Frontal cortex (tissue), 4 donors: Measurements from ENCODE around the gene LRRTM4. TPM values are rescaled to one million over a fixed set of nuclear protein-coding genes. Genes with fewer than 3 reads are reported as not detected.

Experiments
- DNase-seq, 2 donors: peaks; one replicate each; pipeline ENCODE4 v3.0.0; 2012; ENCODE audit warnings: low spot score in 2 of 2
- FAIRE-seq: peaks from 2 replicates; lab custom pipeline; 2012; peaks lifted over from hg19 to GRCh38; lab: Jason Lieb, UNC
- total RNA-seq: library from RNA; depleted of rRNA; stranded (reverse); fragments of >200 nt; gene quantifications from one replicate; pipeline ENCODE4 v1.2.3, GENCODE V29; 2014
- donor health status: control.
- donor health status: control.
- donor health status: control.

The LRRTM4 gene
- total RNA-seq, 1 donor from 2014 or later: 46.1 TPM

DNA sequence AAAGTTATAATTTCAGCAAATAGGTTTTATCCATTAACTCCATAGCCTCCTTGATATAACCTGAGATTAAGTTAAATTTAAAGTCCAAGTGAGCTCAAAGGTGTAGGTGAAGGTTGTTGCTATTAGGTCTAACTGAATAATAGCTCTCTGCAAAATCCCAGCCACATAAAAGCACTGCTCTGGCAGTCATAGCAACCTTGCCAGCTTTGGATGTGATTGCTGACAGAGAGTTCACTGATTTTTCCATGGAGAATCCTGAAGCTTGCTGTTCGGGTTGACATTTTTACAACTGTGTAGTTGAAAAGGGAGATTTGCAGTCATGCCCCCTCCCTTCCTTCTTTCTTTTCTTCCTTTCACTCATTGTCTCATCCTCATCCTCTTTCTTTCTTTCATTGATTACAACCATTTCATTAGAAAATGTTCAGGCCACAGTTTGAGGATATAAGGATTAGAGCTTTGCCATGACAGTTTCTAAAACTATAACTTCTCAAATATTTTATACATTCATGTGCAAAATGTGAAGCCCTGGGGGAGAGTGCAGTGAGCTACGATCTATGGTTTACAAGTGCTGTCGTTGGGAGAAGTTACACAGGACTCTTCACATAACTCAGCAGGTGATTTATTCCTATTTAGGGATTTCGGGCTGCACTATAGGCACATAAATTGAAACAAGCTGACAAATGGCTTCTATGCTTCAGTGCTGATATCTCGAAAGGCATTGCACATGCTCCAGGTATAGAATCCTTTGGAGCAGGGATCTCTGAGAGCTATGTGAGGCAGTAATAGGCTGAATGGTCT is 193.8 kb downstream of the LRRTM4 start:
- DNase-seq: no peak

DNA sequence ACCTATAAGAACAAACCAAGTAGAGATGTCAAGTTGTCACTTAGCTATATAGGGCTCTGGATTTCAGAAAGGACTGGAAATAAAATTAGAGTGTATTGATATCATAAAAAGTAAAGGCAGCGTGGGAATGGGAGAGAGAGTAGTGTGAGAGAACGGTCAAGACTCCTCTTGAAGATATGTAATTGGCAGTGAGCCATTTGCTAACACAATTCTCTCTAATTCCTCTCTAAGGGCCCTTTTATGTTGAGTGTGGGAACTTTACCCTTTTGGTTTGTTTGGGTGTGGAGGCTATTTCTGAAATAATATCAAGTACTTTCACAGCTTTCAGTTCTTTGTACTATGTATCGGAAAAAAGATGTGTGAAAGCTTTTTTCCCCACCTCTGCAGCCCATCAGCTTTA is 196.8 kb downstream of the LRRTM4 start:
- FAIRE-seq: no peak
- DNase-seq: no peak

More for the DNA sequence above, 193.8 kb downstream of the LRRTM4 start:
- FAIRE-seq: no peak

DNA sequence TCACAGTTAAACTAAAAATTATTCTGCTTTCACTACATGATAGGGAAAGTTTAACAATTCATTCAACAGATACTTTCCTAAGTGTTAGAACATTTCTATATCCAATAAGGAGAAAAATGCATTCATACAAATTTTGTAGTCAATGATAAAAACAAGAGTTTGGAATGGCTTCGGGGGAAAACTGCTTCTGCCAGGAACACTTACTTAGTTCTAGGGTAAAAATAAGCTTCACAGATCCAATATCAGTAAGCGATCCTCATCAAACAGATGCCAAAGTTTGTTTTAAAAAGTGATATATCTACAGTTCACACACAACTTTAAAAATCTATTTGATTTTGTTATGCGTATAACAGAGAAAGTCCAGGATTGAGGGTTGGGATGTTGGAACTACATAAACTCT is 199.7 kb downstream of the LRRTM4 start:
- DNase-seq (no peak), FAIRE-seq (no peak)

DNA sequence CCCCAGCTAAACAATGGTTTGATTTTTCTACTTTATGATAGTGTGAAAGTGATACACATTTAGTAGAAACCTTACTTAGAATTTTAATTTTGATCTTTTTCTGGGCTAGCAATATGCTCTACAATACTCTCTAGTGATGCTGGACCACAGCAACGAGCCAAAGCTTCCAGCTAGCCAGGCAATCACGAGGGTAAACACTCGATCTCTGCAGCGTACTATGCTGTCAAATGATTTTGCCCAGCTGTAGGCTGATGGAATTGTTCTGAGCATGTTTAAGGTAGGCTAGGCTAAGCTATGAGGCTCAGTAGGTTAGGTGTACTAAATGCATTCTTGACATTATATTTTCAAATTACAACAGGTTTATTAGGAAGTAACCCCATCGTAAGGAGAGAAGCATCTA is 207.5 kb downstream of the LRRTM4 start:
- DNase-seq: no peak
- FAIRE-seq: no peak

DNA sequence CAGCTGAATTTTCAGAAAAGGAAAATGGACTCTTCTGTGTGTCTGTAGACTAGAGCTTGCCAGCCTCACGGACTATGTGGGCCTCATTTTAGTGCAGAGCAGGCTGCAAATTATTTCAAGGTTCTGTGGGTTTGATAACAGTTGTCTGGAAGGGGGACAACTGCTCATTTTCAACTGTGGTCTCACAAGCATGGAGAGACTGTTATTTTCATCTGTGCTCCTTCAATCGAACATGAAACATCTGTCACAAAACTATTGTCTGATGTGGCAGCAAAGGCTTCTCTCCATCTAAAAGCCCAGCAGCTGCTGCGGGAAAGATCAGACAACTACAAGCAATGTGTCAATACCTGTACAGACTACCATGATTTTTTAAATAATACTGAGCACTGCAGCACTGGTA is 211.8 kb downstream of the LRRTM4 start:
- no peak for DNase-seq
- no peak for FAIRE-seq

DNA sequence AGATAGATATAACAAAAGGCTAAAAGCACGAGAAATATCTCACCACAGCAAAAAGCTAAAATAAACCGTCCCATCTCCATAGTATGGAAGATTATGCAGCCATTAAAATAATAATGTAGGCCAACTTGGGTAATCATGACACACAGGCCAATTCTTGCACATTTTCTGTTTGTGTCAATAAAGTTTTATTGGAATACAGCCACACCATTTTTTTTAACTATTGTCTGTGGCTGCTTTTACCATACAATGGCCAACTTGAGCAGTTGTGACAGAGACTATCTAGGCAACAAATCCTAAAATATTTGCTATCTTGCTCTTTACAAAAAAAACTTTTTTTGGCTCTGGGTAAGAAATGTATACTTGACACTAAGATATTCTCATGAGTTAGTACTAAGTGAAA is 212.5 kb downstream of the LRRTM4 start:
- FAIRE-seq: no peak
- no peak for DNase-seq

DNA sequence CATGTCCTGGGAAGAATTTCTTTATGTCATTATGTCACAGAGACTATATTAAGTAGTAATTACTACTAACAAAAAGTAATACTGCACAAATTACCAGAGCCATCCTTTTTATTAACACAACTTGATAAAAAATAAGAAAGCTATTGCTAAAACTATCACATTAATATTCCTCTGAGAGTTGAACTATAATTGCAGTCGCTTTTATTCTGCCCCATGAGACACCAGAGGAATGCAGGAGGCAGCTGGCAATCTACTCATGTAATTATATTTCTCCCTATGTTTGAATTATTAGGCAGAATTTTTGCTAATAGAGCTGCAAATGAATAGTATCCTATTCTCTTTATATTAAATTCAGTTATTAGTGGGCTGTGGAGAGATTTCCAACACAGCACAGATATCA is 220.7 kb downstream of the LRRTM4 start:
- DNase-seq: no peak
- no peak for FAIRE-seq

DNA sequence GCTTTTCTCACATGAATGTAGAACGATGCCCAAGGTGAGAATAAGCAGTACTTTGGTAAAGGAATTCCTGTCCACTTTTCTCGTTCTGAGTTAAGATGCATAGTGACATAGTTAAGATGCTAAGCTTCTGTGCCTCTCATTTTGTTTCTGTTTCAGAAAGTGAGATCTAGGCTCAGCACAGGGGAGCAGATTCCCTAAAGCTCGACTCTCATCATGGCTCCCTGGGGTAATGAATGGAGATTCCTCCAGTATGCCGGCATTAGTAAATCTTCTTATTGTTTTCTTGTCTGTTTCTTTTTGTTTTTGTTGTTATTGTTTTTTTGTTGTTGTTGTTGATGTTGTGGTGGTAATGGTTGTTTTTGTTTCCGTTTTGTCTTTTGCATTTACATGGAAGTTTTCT is 225.4 kb downstream of the LRRTM4 start:
- no peak for FAIRE-seq

DNA sequence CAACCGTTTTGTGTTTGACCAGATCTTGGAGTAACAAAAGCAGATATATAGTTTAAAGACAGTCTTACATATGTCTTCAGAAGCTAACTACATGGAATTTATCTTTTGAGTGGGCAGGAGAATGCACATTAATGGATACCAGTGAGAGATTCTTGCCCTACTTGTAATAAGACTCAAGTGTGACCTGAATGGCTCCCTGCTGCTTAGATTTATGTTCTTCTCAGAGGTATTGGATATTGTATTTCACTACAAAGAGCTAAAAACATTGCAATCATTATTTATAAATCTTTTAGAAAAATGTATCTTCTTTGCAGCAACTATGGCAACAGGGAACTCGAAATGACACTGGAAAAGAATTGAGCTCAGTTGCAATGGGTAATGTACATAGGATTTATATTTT is 227.7 kb downstream of the LRRTM4 start:
- DNase-seq: no peak
- FAIRE-seq: no peak

More for the DNA sequence above, 225.4 kb downstream of the LRRTM4 start:
- no peak for DNase-seq

DNA sequence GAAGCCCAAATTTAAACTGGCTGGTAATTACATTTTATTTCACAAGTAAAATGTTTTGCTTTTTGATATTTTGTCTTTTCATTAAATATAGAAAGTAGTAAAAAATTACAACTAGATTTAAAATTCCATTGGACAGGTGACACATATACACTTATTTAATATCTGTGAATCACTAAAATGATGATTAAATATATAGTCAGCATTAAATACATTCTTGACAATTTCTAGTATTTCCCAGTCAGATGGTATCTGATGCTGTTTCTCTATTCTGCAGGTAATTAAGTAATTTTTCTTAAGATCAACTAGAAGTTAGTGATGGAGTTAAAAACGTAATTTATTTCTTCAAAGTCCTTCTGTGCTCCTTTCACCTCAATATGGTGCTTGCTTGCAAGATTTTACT is 237.8 kb downstream of the LRRTM4 start:
- no peak for DNase-seq
- no peak for FAIRE-seq

DNA sequence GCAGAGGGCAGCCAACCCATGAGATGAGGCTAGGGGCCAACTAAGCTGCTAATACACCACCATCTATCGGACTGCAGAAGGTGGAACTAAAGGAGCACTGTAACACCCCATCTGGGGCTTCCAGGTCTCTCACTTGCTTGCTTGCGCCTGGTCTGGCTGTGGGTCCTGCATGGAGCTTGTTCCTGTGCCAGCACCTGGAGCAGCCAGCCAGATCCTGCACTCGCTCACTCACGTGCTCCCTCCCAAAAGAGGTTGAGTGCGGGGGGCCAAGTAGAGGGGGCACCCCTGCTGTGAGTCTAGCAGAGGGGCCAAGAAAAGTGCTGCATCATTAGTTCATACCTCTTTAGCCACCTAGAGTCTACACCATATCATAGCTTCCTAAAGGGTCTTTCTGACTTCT is 250.9 kb downstream of the LRRTM4 start:
- DNase-seq (no peak), FAIRE-seq (no peak)

DNA sequence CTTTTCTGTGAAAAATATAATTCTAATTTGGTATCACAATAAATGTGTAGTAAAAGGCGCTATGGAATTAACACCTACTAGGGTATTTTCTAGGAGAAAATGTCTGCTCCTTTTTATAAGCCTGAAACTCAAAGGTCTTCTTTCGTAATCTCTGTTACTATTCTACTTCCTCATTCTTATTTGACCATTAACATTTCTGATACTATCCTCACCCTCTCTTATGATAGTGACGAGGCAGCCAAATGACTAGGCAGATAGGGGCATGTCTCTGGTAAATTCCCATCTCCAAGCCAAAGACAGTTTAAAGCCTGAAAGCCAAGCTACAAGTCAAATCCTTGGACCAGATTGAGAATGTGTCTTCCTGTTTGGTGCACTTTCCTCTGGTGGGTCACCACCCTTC is 251.7 kb downstream of the LRRTM4 start:
- FAIRE-seq: no peak
- no peak for DNase-seq

DNA sequence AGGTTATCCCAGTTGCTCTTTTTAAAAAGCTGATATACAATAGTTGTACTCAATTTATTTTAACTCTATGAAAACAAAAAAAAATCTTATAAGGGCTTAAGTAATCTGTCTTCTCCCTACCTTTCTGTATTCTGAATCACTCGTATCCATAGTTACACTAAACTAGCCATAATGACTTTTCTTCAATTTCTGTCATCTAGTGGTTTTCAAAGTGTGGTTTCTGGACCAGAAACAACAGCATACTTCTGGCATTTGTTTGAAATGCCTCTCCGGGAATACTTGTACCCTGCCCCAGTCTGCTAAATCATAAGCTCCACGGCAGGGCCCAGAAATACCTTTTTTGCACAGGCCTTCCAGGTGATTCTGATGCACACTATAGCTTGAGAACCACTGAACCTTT is 253.6 kb downstream of the LRRTM4 start:
- FAIRE-seq (no peak), DNase-seq (no peak)

DNA sequence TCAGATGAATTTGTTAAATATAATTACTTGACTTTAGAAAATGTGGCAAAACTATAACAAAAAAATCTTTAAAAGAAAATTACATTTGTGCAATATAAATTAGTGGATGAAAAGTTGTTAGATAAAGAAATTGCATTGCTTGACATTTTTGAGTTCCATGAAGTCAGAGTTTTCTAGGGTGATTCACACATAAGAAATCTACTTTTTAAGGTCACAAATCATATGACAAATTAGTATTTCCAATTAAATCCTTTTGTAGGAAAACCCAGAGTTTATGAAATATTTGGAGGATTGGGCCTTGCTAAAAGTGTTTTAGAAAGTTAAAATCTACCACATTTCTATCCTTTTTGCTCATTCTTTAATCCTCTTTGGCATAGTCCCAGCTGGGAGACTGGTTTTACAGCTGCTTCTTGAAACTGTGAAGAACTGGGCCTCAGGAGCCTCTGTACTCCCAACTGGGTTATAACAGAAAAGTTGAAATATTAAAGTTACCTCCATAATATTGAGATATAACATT is 289.2 kb downstream of the LRRTM4 start:
- no peak for FAIRE-seq
- no peak for DNase-seq

DNA sequence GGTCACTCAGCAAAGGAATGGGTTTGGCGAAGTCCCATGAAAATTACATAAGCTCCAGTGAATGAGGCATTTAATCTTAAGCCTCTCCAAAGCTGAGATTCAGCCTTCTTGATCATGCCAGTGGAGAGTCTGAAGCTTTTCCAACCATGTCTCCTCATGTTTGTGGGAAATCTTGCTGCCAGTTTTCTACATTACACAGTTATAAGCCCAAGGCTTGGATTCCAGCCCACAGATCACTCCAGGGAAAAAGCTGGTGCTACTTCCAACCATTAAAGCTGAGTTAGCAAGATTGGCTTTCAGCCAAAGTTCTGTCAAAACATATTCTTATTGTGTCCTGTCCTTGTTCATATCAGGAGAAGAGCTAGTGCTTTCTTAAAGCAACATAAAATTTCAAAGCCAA is 293.8 kb downstream of the LRRTM4 start:
- DNase-seq: no peak
- no peak for FAIRE-seq

DNA sequence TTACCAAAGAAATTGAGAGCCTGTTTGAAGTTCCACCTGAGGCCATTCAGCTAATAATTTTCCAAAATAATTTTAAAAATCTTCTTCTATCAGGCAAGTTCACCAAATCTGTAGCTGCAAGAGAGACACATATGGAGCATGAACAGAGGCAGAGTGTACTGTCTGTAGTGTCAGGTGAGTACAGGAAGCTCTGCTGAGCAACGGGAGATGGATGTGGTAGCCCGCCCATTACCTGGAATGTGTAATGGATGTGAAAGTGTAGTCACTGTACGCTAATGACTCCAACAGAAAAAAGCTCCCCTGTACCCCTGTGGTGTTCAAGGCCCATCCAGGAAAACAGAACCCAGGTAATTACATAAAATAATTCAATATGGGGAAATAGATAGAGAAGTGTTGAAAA is 311.5 kb downstream of the LRRTM4 start:
- no peak for FAIRE-seq
- no peak for DNase-seq

DNA sequence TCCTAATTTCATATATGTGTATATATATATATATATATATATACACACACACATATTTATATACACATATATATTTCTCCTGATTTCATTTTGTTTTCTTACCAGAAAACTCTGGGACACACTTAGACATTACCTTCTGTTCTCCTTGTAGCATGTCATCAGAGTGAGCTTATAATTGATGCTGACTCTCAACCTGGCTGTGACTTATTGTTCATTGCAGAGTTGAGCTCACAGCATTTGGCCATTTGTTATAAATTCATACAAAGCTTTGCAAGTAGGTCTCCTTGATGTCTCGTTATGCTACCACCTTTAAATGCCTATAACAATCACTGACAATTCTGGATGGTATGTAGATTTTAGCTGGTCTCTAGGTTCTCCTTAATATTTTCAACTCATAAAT is 314.8 kb downstream of the LRRTM4 start:
- no peak for FAIRE-seq
- DNase-seq: no peak

DNA sequence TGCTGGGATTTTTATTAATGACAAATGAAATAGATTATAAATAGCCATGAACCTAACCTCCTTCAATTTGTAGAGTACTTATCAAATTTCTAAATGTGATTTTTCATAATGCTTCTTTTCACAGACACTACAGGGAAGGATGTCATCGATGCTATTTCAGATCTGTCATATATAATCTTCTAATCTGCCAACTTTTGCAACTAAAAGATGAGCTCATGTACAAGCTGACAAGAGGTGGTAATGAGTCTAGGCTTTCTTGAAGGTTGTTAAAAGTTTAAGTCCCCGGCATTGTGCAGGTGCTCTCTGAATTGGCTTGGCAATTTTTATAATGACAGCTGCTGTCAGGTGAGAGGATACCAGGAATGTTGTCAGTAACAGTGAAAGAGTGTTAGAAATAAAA is 320.4 kb downstream of the LRRTM4 start:
- DNase-seq (no peak), FAIRE-seq (no peak)

DNA sequence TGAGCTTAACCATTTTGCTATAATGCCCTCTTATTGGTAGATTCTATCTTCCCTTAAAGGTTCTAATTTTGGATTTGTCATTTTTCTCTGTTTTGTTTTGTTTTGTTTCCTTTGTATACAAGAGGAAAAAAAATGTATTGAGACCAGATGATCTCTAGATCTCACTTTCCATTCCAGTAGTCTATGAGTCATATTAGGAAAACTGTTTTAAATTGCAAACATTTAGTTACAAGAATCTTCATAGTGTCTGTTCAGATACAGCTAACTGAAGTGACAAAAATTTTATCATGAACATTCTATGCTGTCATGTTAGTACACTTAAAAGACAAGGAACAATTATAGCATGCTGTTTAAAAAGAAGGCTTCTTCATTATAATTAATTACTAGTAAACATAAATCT is 322.8 kb downstream of the LRRTM4 start:
- FAIRE-seq (no peak), DNase-seq (no peak)

DNA sequence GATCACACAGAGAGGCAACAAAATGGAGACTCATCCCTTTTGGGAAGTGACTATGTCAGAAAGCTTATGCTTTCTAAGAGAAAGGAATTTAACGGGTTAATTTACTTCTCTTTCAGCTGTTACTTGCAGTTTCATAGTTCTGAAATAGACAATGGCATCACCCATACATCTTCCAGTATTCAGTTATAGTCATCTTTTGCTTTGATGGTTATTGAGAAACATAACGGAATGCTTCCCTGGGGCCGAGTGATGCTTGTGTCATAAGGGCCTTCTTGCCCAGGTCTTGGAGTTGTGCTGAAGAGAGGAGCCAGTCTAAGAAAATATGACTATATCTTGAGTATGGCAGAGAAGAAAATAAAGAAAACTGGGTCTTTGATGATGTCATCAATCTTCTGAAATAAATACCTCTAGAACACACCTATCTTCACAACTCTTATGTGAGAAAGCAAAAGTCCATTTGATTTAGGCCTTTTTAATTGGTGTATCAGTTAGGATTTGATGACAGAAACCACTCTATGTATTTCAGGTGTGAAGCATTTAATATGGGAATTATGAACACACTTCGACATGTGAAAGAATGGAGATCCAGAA is 328.2 kb downstream of the LRRTM4 start:
- FAIRE-seq (no peak), DNase-seq (no peak)

DNA sequence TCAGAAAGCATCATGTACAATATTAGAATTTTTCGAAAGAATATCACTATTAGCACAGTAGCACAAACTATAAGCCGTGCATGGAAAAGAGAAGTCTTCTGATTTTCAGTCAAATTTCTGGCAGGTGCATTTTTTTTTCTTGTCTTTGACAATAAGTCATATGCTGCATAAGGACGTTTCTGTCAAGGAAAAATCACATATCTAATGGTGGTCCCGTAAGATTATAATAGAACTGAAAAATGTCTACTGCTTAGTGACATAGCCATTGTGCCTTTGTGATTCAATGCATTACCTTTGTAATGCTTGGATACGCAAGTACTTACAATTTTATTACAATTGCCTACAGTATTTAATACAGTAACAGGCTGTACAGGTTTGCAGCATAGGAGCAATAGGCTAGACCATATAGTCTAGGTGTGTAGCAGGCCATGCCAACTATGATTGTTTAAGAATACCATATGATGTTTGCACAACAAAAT is 329.3 kb downstream of the LRRTM4 start:
- FAIRE-seq (no peak), DNase-seq (no peak)
